K562 (cell line): Measurements from ENCODE around the gene SP6. TPM values are rescaled to one million over a fixed set of nuclear protein-coding genes. Genes with fewer than 3 reads are reported as not detected.

Source experiments
- CREB3L1 ChIP-seq: fragments of 450-650 bp; IDR thresholded peaks from 2 replicates; pipeline ENCODE4 v1.6.1; 2014; ENCODE audit warnings: low read depth, mild to moderate bottlenecking, moderate library complexity, borderline replicate concordance
- EWSR1 ChIP-seq: fragments of 450-650 bp; IDR thresholded peaks from 2 replicates; pipeline ENCODE4 v1.6.1; 2018; ENCODE audit warnings: borderline replicate concordance, mild to moderate bottlenecking, low read depth, moderate library complexity; ENCODE audit not compliant: partially characterized antibody
- MXD1 ChIP-seq: fragments of 250-450 bp; sonication (Bioruptor Pico); IDR thresholded peaks from 2 replicates; pipeline ENCODE4 v1.8.0; 2021; ENCODE audit warnings: borderline replicate concordance, mild to moderate bottlenecking, moderate library complexity; ENCODE audit not compliant: poor library complexity, severe bottlenecking
- NBN ChIP-seq: fragments of 450-650 bp; IDR thresholded peaks from 2 replicates; pipeline ENCODE4 v1.6.1; 2016; ENCODE audit warnings: low read depth, mild to moderate bottlenecking
- NR0B1 ChIP-seq: fragments of 450-650 bp; IDR thresholded peaks from one replicate; pipeline ENCODE4 v1.6.1; 2018; ENCODE audit warnings: mild to moderate bottlenecking, moderate library complexity; ENCODE audit not compliant: partially characterized antibody
- PREB ChIP-seq: sonication (generic); formaldehyde crosslinking; IDR thresholded peaks from 2 replicates; pipeline ENCODE4 v1.8.1; 2023; ENCODE audit warnings: mild to moderate bottlenecking, missing genetic modification reagents
- THAP7 ChIP-seq: fragments of 250-450 bp; sonication (Bioruptor Pico); IDR thresholded peaks from 2 replicates; pipeline ENCODE4 v1.5.0; 2021
- TSHZ1 ChIP-seq: fragments of 250-450 bp; sonication (Bioruptor Pico); IDR thresholded peaks from 2 replicates; pipeline ENCODE4 v1.4.0; 2020; ENCODE audit warnings: mild to moderate bottlenecking, moderate library complexity
- XRCC5 ChIP-seq: fragments of 200-400 bp; formaldehyde crosslinking; IDR thresholded peaks from 2 replicates; pipeline ENCODE4 v1.6.1; 2017; ENCODE audit warnings: low read depth, mild to moderate bottlenecking, low read length
- ZNF609 ChIP-seq: sonication (generic); formaldehyde crosslinking; IDR thresholded peaks from 2 replicates; pipeline ENCODE4 v1.8.1; 2023; ENCODE audit warnings: missing genetic modification reagents, mild to moderate bottlenecking, borderline replicate concordance
- polyA plus RNA-seq, 8 experiments: library from polyadenylated mRNA; depleted of rRNA in 4 of 8; stranded (reverse) in 5 of 8; unstranded in 3 of 8; fragments of >200 nt; fragmentation: Nextera tagmentation in 2 of 8; fragmentation: Illumina TruSeq in 1 of 8; extraction: Ambion mirVana in 2 of 8; extraction: Trizol in 1 of 8; gene quantifications; 2 replicates each; pipeline versions ENCODE4 v1.2.1 to v1.2.3, GENCODE V29; 2011 to 2014; ENCODE audit warnings: inconsistent platforms in 1 of 8, missing spikeins in 1 of 8
- total RNA-seq, 7 experiments: library from RNA; depleted of rRNA in 6 of 7; stranded (reverse); fragments of >200 nt in 6 of 7; fragmentation: Illumina TruSeq in 2 of 7; extraction: Trizol in 2 of 7; gene quantifications; 2 replicates each; pipeline versions ENCODE4 v1.2.1 to v1.2.3, GENCODE V29; 2011 to 2021; ENCODE audit warnings: low replicate concordance in 1 of 7

The SP6 gene
- total and polyA plus RNA-seq, 9 of the 15 experiments (the other 6 are each of a cell fraction or from before 2014, with no cell fraction given), result 0.11 to 7.9 (median 2.2) TPM

- TF ChIP-seq NR0B1 (no peak), THAP7 (CRISPR knock-in tag) (no peak), TSHZ1 (CRISPR knock-in tag) (no peak), EWSR1 (no peak), ZNF609 (CRISPR knock-in tag) (no peak), MXD1 (no peak), NBN (no peak), PREB (CRISPR knock-in tag) (no peak), XRCC5 (no peak), CREB3L1 (0 out of 2 replicates have a peak, but pooled peaks have one; percentile 50)
Observed at GRCh38 chr17:47850692-47851573, at the start of gene SP6 (continued).
